H9 (cell line): ENCODE data around the gene ATG7. TPM values are rescaled to one million over a fixed set of nuclear protein-coding genes. Genes with fewer than 3 reads are reported as not detected.

Experiments
- DNase-seq: peaks from one replicate; pipeline ENCODE4 v3.0.0-alpha.2; 2017
- H2AFZ ChIP-seq: one replicate; pipeline ENCODE4 v1.6.1; 2013; ENCODE audit warnings: mild to moderate bottlenecking, low read length, control low read depth, moderate library complexity
- H2AK5ac ChIP-seq: 2 replicates; pipeline ENCODE4 v1.6.1; 2013; ENCODE audit warnings: low read length, control low read depth, mixed read lengths; ENCODE audit not compliant: insufficient read length
- H2BK120ac ChIP-seq: one replicate; pipeline ENCODE4 v1.6.1; 2013; ENCODE audit warnings: low read depth, mild to moderate bottlenecking, low read length, control low read depth, inconsistent platforms; ENCODE audit not compliant: poor library complexity, severe bottlenecking
- H2BK12ac ChIP-seq: 2 replicates; pipeline ENCODE4 v1.6.1; 2013; ENCODE audit warnings: low read length, control low read depth, mixed read lengths, low read depth; ENCODE audit not compliant: insufficient read length
- H2BK15ac ChIP-seq: 2 replicates; pipeline ENCODE4 v1.6.1; 2013; ENCODE audit warnings: low read depth, low read length, control low read depth
- H2BK20ac ChIP-seq: one replicate; pipeline ENCODE4 v1.6.1; 2013; ENCODE audit warnings: low read depth, mild to moderate bottlenecking, low read length, control low read depth, inconsistent platforms; ENCODE audit not compliant: poor library complexity, severe bottlenecking
- H2BK5ac ChIP-seq: 2 replicates; pipeline ENCODE4 v1.6.1; 2013; ENCODE audit warnings: low read length, control low read depth, mixed read lengths; ENCODE audit not compliant: insufficient read length
- H3K14ac ChIP-seq: 2 replicates; pipeline ENCODE4 v1.6.1; 2013; ENCODE audit warnings: low read length, control low read depth; ENCODE audit not compliant: insufficient read depth
- H3K18ac ChIP-seq: 2 replicates; pipeline ENCODE4 v1.6.1; 2013; ENCODE audit warnings: low read depth, mild to moderate bottlenecking, mixed read lengths, low read length, control low read depth; ENCODE audit not compliant: insufficient read length
- H3K23ac ChIP-seq: 2 replicates; pipeline ENCODE4 v1.6.1; 2013; ENCODE audit warnings: low read length, control low read depth, mixed read lengths, low read depth; ENCODE audit not compliant: insufficient read length
- H3K23me2 ChIP-seq: 2 replicates; pipeline ENCODE4 v1.6.1; 2013; ENCODE audit warnings: low read depth, mild to moderate bottlenecking, mixed read lengths, low read length, control low read depth; ENCODE audit not compliant: insufficient read length, poor library complexity, severe bottlenecking
- H3K27ac ChIP-seq: 2 replicates; pipeline ENCODE4 v1.5.1; 2013; ENCODE audit warnings: low read length, control low read depth, mixed read lengths, low read depth; ENCODE audit not compliant: insufficient read length
- H3K27me3 ChIP-seq: 2 replicates; pipeline ENCODE4 v1.6.1; 2013; ENCODE audit warnings: low read length, control low read depth, inconsistent platforms; ENCODE audit not compliant: insufficient read depth
- H3K4ac ChIP-seq: 2 replicates; pipeline ENCODE4 v1.6.1; 2013; ENCODE audit warnings: low read depth, mild to moderate bottlenecking, control low read depth, inconsistent platforms, low read length, moderate library complexity
- H3K4me1 ChIP-seq: 2 replicates; pipeline ENCODE4 v1.6.1; 2013; ENCODE audit warnings: low read length, control low read depth, inconsistent platforms; ENCODE audit not compliant: insufficient read depth
- H3K4me2 ChIP-seq: 2 replicates; pipeline ENCODE4 v1.6.1; 2013; ENCODE audit warnings: low read length, control low read depth, mixed read lengths; ENCODE audit not compliant: insufficient read length, insufficient read depth
- H3K56ac ChIP-seq: 2 replicates; pipeline ENCODE4 v1.6.1; 2013; ENCODE audit warnings: low read depth, mild to moderate bottlenecking, mixed read lengths, low read length, control low read depth; ENCODE audit not compliant: insufficient read length
- H3K79me1 ChIP-seq: 2 replicates; pipeline ENCODE4 v1.6.1; 2013; ENCODE audit warnings: low read depth, mild to moderate bottlenecking, moderate library complexity, low read length, control low read depth, inconsistent platforms; ENCODE audit not compliant: insufficient read depth, poor library complexity, severe bottlenecking
- H3K79me2 ChIP-seq: 2 replicates; pipeline ENCODE4 v1.6.1; 2013; ENCODE audit warnings: low read length, control low read depth, inconsistent platforms; ENCODE audit not compliant: insufficient read depth
- H3K9ac ChIP-seq: 2 replicates; pipeline ENCODE4 v1.6.1; 2013; ENCODE audit warnings: low read length, control low read depth, mixed read lengths; ENCODE audit not compliant: insufficient read length; ENCODE audit errors: extremely low read depth
- H3K9me3 ChIP-seq: one replicate; pipeline ENCODE4 v1.6.1; 2013; ENCODE audit warnings: low read depth, low read length, inconsistent platforms; ENCODE audit not compliant: control insufficient read depth
- H3T11ph ChIP-seq: one replicate; pipeline ENCODE4 v1.6.1; 2013; ENCODE audit warnings: mild to moderate bottlenecking, low read length, control low read depth, inconsistent platforms
- H4K20me1 ChIP-seq: one replicate; pipeline ENCODE4 v1.6.1; 2013; ENCODE audit not compliant: control insufficient read depth, insufficient read length, insufficient read depth
- H4K5ac ChIP-seq: 2 replicates; pipeline ENCODE4 v1.6.1; 2013; ENCODE audit warnings: low read depth, mild to moderate bottlenecking, mixed read lengths, low read length, control low read depth; ENCODE audit not compliant: insufficient read length
- H4K8ac ChIP-seq: replicated peaks from 2 replicates; pipeline ENCODE4 v1.6.1; 2013; ENCODE audit warnings: low read length, control low read depth, mixed read lengths, low read depth; ENCODE audit not compliant: insufficient read length
- H4K91ac ChIP-seq: 2 replicates; pipeline ENCODE4 v1.6.1; 2013; ENCODE audit warnings: low read depth, mild to moderate bottlenecking, moderate library complexity, mixed read lengths, low read length, control low read depth; ENCODE audit not compliant: insufficient read length
- H3K27ac Mint-ChIP-seq, 3 experiments: 2 replicates in 2 of 3; 3 replicates in 1 of 3; pipeline ENCODE4 v1.8.0; 2020 to 2021; ENCODE audit warnings: mixed read lengths in 3 of 3, mild to moderate bottlenecking in 1 of 3, moderate library complexity in 1 of 3
- H3K27me3 Mint-ChIP-seq: 2 replicates; pipeline ENCODE4 v1.8.0; 2021; ENCODE audit warnings: low read depth, mild to moderate bottlenecking, moderate library complexity, mixed read lengths
- H3K36me3 Mint-ChIP-seq, 3 experiments: 2 replicates in 2 of 3; 3 replicates in 1 of 3; pipeline ENCODE4 v1.8.0; 2020 to 2021; ENCODE audit warnings: low read depth in 3 of 3, mixed read lengths in 3 of 3; ENCODE audit not compliant: insufficient read depth in 1 of 3
- H3K4me1 Mint-ChIP-seq, 2 experiments: 2 replicates each; pipeline ENCODE4 v1.8.0; 2020; ENCODE audit warnings: mixed read lengths in 2 of 2
- H3K4me3 Mint-ChIP-seq, 2 experiments: 2 replicates in 1 of 2; 3 replicates in 1 of 2; pipeline ENCODE4 v1.8.0; 2020 to 2021; ENCODE audit warnings: mild to moderate bottlenecking in 2 of 2, mixed read lengths in 2 of 2, moderate library complexity in 1 of 2
- H3K9me3 Mint-ChIP-seq, 2 experiments: 2 replicates in 1 of 2; 3 replicates in 1 of 2; pipeline ENCODE4 v1.8.0; 2020; ENCODE audit warnings: mild to moderate bottlenecking in 2 of 2, mixed read lengths in 2 of 2, moderate library complexity in 1 of 2
- CTCF ChIP-seq: fragments of 200-600 bp; sonication (generic); conservative IDR thresholded peaks from 3 replicates; pipeline ENCODE4 v1.8.0; 2021; ENCODE audit warnings: antibody characterized with exemption, mild to moderate bottlenecking
- total RNA-seq: library from RNA; stranded (reverse); gene quantifications from 2 replicates; pipeline ENCODE4 v1.2.1, GENCODE V29; 2021

ATG7 gene
- total RNA-seq, 1 experiment from 2014 or later, result 17.9 TPM

DNA sequence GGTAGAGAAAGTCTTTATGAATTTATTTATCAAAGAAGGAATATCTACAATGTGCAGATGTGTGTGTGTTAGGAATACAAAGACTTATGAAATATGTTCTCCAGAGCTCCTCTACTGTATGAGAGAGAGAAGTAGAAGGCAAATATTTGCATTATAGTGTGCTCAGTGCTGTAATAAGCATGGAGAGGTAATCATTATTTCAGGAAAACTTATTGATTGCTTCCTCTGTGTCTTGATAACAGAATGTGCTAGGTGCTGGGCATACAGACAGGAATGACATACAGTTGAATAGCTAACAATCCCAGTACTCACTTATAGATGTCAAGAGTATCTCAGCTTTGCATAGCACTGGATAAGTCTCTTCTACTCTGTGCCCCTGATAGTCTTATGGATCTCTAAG, 30.2 kb downstream of the ATG7 start:
- no peaks in the 10 kb centered on the region for H3K79me1 ChIP-seq
- TF ChIP-seq CTCF, result no peak
- H3K23ac ChIP-seq, result no peak overlapping the region
- Mint-ChIP-seq H3K4me3 (no peak overlapping the region), H3K27ac (no peak overlapping the region), H3K9me3 (no peaks in the 10 kb centered on the region), H3K4me1 (no peaks in the 10 kb centered on the region), H3K36me3 (peaks cover 3 to 32% (median 12%) of the 10 kb centered on the region in 3 experiments; a peak in 6 of 7 replicates), H3K27me3 (no peaks in the 10 kb centered on the region)
- H2BK15ac ChIP-seq, result no peak overlapping the region
- no peak overlapping the region for H2BK20ac ChIP-seq
- H3K9me3 ChIP-seq, result no peaks in the 10 kb centered on the region
- no peaks in the 10 kb centered on the region for H3K4me1 ChIP-seq
- no peak overlapping the region for H4K8ac ChIP-seq
- H3K14ac ChIP-seq, result no peak overlapping the region
- no peak overlapping the region for H2BK12ac ChIP-seq
- no peak overlapping the region for H3K9ac ChIP-seq
- no peak overlapping the region for H3K4me2 ChIP-seq
- no peaks in the 10 kb centered on the region for H3K79me2 ChIP-seq
- no peaks in the 10 kb centered on the region for H3K23me2 ChIP-seq
- no peak overlapping the region for H2BK5ac ChIP-seq
- H4K5ac ChIP-seq, result no peak overlapping the region
- no peaks in the 10 kb centered on the region; the same call in 1 of the 2 replicates for H3K27me3 ChIP-seq
- H3K27ac ChIP-seq, result no peak overlapping the region
- no peak overlapping the region for H3K4ac ChIP-seq
- no peak overlapping the region for H3K56ac ChIP-seq
- no peak overlapping the region for H4K91ac ChIP-seq
- no peak overlapping the region for H2AFZ ChIP-seq
- H2BK120ac ChIP-seq, result no peak overlapping the region
- no peak overlapping the region for H2AK5ac ChIP-seq
- no peaks in the 10 kb centered on the region for H4K20me1 ChIP-seq
- H3K18ac ChIP-seq, result no peak overlapping the region
- DNase-seq, result no peak
- no peak overlapping the region for H3T11ph ChIP-seq
